ENCODE data around the gene SDC3.

- TF ChIP-seq, protein P1, sequence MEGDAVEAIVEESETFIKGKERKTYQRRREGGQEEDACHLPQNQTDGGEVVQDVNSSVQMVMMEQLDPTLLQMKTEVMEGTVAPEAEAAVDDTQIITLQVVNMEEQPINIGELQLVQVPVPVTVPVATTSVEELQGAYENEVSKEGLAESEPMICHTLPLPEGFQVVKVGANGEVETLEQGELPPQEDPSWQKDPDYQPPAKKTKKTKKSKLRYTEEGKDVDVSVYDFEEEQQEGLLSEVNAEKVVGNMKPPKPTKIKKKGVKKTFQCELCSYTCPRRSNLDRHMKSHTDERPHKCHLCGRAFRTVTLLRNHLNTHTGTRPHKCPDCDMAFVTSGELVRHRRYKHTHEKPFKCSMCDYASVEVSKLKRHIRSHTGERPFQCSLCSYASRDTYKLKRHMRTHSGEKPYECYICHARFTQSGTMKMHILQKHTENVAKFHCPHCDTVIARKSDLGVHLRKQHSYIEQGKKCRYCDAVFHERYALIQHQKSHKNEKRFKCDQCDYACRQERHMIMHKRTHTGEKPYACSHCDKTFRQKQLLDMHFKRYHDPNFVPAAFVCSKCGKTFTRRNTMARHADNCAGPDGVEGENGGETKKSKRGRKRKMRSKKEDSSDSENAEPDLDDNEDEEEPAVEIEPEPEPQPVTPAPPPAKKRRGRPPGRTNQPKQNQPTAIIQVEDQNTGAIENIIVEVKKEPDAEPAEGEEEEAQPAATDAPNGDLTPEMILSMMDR (IDR thresholded peaks at IDR 0.05; ENCODE audit: insufficient read depth, low read depth, low read length), result no peak
- TF ChIP-seq EZH2 (IDR thresholded peaks at IDR 0.05; ENCODE audit: insufficient read depth, low read length), result no peak
Measured at GRCh38 chr1:30952098-30952497, 43.5 kb upstream of the SDC3 start.

All from astrocyte (in vitro differentiated cells and primary cell).